B cell (primary cell): Measurements from ENCODE around the gene HS3ST3B1. TPM values are rescaled to one million over a fixed set of nuclear protein-coding genes. Genes with fewer than 3 reads are reported as not detected.

Source experiments
- ATAC-seq: fragments of 200-7000 bp; cut with Tn5 transposase; one replicate; pipeline ENCODE4 v1.10.0; 2021; ENCODE audit warnings: low read depth, mild to moderate bottlenecking, moderate number of reproducible peaks, moderate library complexity
- CTCF ChIA-PET: fragments of 350-600 bp; sonication (Branson Sonifier 250); formaldehyde crosslinking; loops from one replicate; lab custom pipeline; 2021; ENCODE audit warnings: antibody characterized with exemption, inconsistent platforms; lab: Charles Lee
- POLR2A ChIA-PET: fragments of 350-600 bp; sonication (Branson Sonifier 250); formaldehyde crosslinking; loops from one replicate; lab custom pipeline; 2021; ENCODE audit warnings: antibody characterized with exemption; lab: Charles Lee
- DNase-seq: peaks from one replicate; pipeline ENCODE4 v3.0.0; 2013
- H2AFZ ChIP-seq: 2 replicates; pipeline ENCODE4 v1.6.1; 2012; ENCODE audit warnings: mild to moderate bottlenecking, low read depth, low read length; ENCODE audit not compliant: insufficient read depth, poor library complexity, severe bottlenecking
- H3K27ac ChIP-seq, 2 donors: 1 replicate in 1 of 2; 2 replicates in 1 of 2; pipeline ENCODE4 v1.5.1; 2012 to 2013; ENCODE audit warnings: low read length in 2 of 2, mild to moderate bottlenecking in 2 of 2, moderate library complexity in 1 of 2
- H3K27me3 ChIP-seq, 4 experiments: fragments of 200-600 bp in 1 of 4; sonication (generic) in 1 of 4; replicated peaks in 1 of 4; 1 replicate in 2 of 4; 2 replicates in 2 of 4; pipeline versions ENCODE4 v1.6.1 to v1.7.0; 2013 to 2016; ENCODE audit warnings: low read length in 3 of 4, mild to moderate bottlenecking in 2 of 4, mixed read lengths in 1 of 4, moderate library complexity in 1 of 4; ENCODE audit not compliant: insufficient read depth in 4 of 4, control insufficient read depth in 3 of 4; ENCODE audit errors: control extremely low read depth in 1 of 4
- H3K36me3 ChIP-seq, 2 experiments: replicated peaks in 1 of 2; 1 replicate in 1 of 2; 2 replicates in 1 of 2; pipeline versions ENCODE4 v1.6.1 to v1.7.1; 2013; ENCODE audit warnings: low read length in 1 of 2; ENCODE audit not compliant: insufficient read depth in 2 of 2, control insufficient read depth in 1 of 2; ENCODE audit errors: control extremely low read depth in 1 of 2, extremely low read depth in 1 of 2
- H3K4me1 ChIP-seq, 2 donors: fragments of 200-600 bp in 1 of 2; sonication (generic) in 1 of 2; 1 replicate in 1 of 2; 2 replicates in 1 of 2; pipeline versions ENCODE4 v1.5.1 to v1.6.1; 2013 to 2017; ENCODE audit warnings: low read length in 2 of 2; ENCODE audit not compliant: control insufficient read depth in 2 of 2, insufficient read depth in 2 of 2
- H3K4me2 ChIP-seq: replicated peaks from 2 replicates; pipeline ENCODE3; 2012; ENCODE audit warnings: mild to moderate bottlenecking, low read depth, low read length; ENCODE audit not compliant: poor library complexity, severe bottlenecking
- H3K4me3 ChIP-seq, 5 experiments: fragments of 200-600 bp in 1 of 5; sonication (generic) in 1 of 5; 1 replicate in 3 of 5; 2 replicates in 2 of 5; pipeline versions ENCODE4 v1.5.1 to v1.7.0; 2011 to 2016; ENCODE audit warnings: low read length in 4 of 5, mild to moderate bottlenecking in 4 of 5, low read depth in 2 of 5, control low read depth in 1 of 5, moderate library complexity in 1 of 5; ENCODE audit not compliant: insufficient read depth in 1 of 5; ENCODE audit errors: control extremely low read depth in 1 of 5, extremely low read depth in 1 of 5
- H3K79me2 ChIP-seq: fragments of 200-600 bp; sonication (generic); one replicate; pipeline ENCODE4 v1.6.0; 2016; ENCODE audit warnings: low read length; ENCODE audit not compliant: control insufficient read depth, insufficient read depth
- H3K9ac ChIP-seq: fragments of 200-600 bp; sonication (generic); 2 replicates; pipeline ENCODE4 v1.6.1; 2017; ENCODE audit warnings: mild to moderate bottlenecking, low read length, moderate library complexity
- H3K9me3 ChIP-seq, 3 donors: one replicate each; pipeline versions ENCODE4 v1.6.1 to v1.7.1; 2013; ENCODE audit warnings: low read length in 2 of 3; ENCODE audit not compliant: control insufficient read depth in 2 of 3, insufficient read depth in 1 of 3; ENCODE audit errors: control extremely low read depth in 1 of 3
- H4K20me1 ChIP-seq: 2 replicates; pipeline ENCODE4 v1.6.0; 2012; ENCODE audit warnings: mild to moderate bottlenecking, low read length; ENCODE audit not compliant: insufficient read depth, control insufficient read depth, poor library complexity, severe bottlenecking
- H3K27ac Mint-ChIP-seq: one replicate; pipeline ENCODE4 v1.8.0; 2021; ENCODE audit warnings: mixed read lengths
- H3K27me3 Mint-ChIP-seq: one replicate; pipeline ENCODE4 v1.8.0; 2021; ENCODE audit warnings: mixed read lengths
- H3K4me1 Mint-ChIP-seq: one replicate; pipeline ENCODE4 v1.8.0; 2021; ENCODE audit warnings: mixed read lengths
- H3K4me3 Mint-ChIP-seq: one replicate; pipeline ENCODE4 v1.8.0; 2021; ENCODE audit warnings: mixed read lengths
- H3K9me3 Mint-ChIP-seq: one replicate; pipeline ENCODE4 v1.8.0; 2022; ENCODE audit warnings: mixed read lengths; ENCODE audit not compliant: insufficient read depth
- CTCF ChIP-seq: fragments of 200-600 bp; IDR thresholded peaks from one replicate; pipeline ENCODE4 v1.8.0; 2022; ENCODE audit warnings: antibody characterized with exemption, mild to moderate bottlenecking
- EZH2 ChIP-seq: IDR thresholded peaks from 2 replicates; pipeline ENCODE4 v1.6.1; 2012; ENCODE audit warnings: borderline replicate concordance, low read depth, mild to moderate bottlenecking, moderate library complexity, low read length; ENCODE audit not compliant: insufficient read depth, poor library complexity, severe bottlenecking
- WGBS: methylation state at CpG from one replicate; pipeline ENCODE4 v1.1.5; 2013; ENCODE audit warnings: missing lambda C conversion rate; ENCODE audit not compliant: insufficient coverage; 5-methylcytosine and 5-hydroxymethylcytosine counted together
- intact Hi-C: fragments of 100-400 bp; cut with micrococcal nuclease; formaldehyde crosslinking; loops from one replicate; pipeline ENCODE4 v1.10.0; 2022
- polyA plus RNA-seq: library from polyadenylated mRNA; depleted of rRNA; stranded (reverse); fragments of >200 nt; gene quantifications from 2 replicates; pipeline ENCODE4 v1.2.3, GENCODE V29; 2012
- total RNA-seq, 2 donors: library from RNA; stranded (reverse); fragments of 120-200 nt in 1 of 2; gene quantifications; 1 replicate in 1 of 2; 2 replicates in 1 of 2; pipeline versions ENCODE4 v1.2.3 to v1.2.4, GENCODE V29; 2013 to 2022

The HS3ST3B1 gene
- total and polyA plus RNA-seq, 2 donors (not counting 1 experiment from before 2014, with no cell fraction given): 0.75 to 8.4 TPM

- Mint-ChIP-seq H3K27ac (no peak overlapping the region), H3K9me3 (no peaks in the 10 kb centered on the region), H3K27me3 (no peaks in the 10 kb centered on the region), H3K4me3 (no peak overlapping the region), H3K4me1 (peaks cover 6% of the 10 kb centered on the region)
- no peak for ATAC-seq
- TF ChIP-seq EZH2 (no peak), CTCF (no peak)
- no peak overlapping the region for H3K4me2 ChIP-seq
- H3K9me3 ChIP-seq: peaks cover 0 to 4% (median 0%) of the 10 kb centered on the region in 3 donors
- no peaks in the 10 kb centered on the region for H4K20me1 ChIP-seq
- CTCF ChIA-PET: interaction anchor here (0.6 to 1.1 kb wide), 3 partner anchors 17 to 455 kb away, joined by 3 to 5 read pairs (median 3); no protein-coding TSS in a partner anchor
- H3K27me3 ChIP-seq: peaks cover 0 to 3% (median 0%) of the 10 kb centered on the region in 4 experiments
- peaks cover 6% of the 10 kb centered on the region for H3K79me2 ChIP-seq
- no peak overlapping the region for H3K4me3 ChIP-seq
- WGBS: 87% methylated on average over 5 of the region's 8 CpGs
- no peak overlapping the region for H3K27ac ChIP-seq
- intact Hi-C loops: no loop called here
- no peaks in the 10 kb centered on the region for H3K36me3 ChIP-seq
- DNase-seq: no peak
- no peak overlapping the region for H3K9ac ChIP-seq
- H2AFZ ChIP-seq: no peak overlapping the region
- POLR2A ChIA-PET: no interaction called here
- H3K4me1 ChIP-seq: no peaks in the 10 kb centered on the region
Measured at GRCh38 chr17:14330492-14330962, 29.6 kb downstream of the HS3ST3B1 start.

DNA sequence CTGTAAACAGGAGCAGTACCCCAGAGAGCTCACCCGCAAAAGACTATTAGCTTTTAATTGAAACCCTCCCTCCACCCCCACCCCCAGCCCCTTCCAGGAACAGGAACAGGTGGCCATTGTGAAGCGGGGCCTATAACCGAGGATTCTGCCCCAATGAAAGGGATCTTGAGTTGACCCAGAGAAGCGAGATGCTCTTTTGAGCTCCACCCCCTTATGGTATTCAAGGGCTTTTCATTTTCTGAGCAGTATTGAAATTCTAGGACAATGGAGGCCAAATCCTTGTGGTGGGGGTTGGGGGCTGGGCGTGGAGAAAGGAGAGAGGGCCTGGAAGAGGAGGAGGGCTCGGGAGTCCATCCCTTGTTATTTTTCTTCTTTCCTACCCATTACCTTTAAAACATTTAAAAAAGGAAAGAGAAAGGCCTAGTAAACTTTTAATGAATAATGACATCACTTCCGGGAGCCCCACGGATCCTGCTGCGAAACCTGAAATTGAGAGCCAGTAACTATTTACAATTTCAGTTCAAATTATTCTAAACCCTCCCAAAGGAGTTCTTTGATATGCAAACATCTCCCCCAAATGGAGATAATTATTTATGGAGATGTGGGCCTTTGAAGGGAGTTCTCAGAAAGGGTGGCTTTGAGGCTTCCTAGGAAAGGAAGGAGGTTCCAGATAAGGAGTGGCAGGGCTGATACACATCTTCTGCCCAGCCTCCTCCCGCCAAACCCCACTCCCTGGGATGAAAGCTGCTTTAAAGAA lies 30.5 kb downstream of the HS3ST3B1 start:
- no peaks in the 10 kb centered on the region for H3K9me3 Mint-ChIP-seq
- Histone ChIP-seq H3K4me3 (no peak overlapping the region), H3K9ac (no peak overlapping the region), H3K36me3 (no peaks in the 10 kb centered on the region), H2AFZ (no peak overlapping the region), H3K27me3 (peaks cover 0 to 3% (median 0%) of the 10 kb centered on the region in 4 experiments), H3K4me2 (no peak overlapping the region), H4K20me1 (no peaks in the 10 kb centered on the region), H3K27ac (no peak overlapping the region), H3K79me2 (no peaks in the 10 kb centered on the region), H3K4me1 (no peaks in the 10 kb centered on the region), H3K9me3 (peaks cover 0 to 4% (median 0%) of the 10 kb centered on the region in 3 donors)
- no peak for TF ChIP-seq EZH2
- TF ChIP-seq CTCF: no peak
- DNase-seq (no peak), ATAC-seq (no peak)
- ChIA-PET POLR2A (no interaction called here), CTCF (interaction anchor here (0.6 to 1.1 kb wide), 3 partner anchors 16 to 454 kb away, joined by 3 to 5 read pairs (median 3); no protein-coding TSS in a partner anchor)
- H3K27me3 Mint-ChIP-seq: no peaks in the 10 kb centered on the region
- no peak overlapping the region for H3K4me3 Mint-ChIP-seq
- intact Hi-C loops: no loop called here
- peaks cover 6% of the 10 kb centered on the region for H3K4me1 Mint-ChIP-seq
- 80% methylated on average over 1 of the region's 10 CpGs for WGBS
- no peak overlapping the region for H3K27ac Mint-ChIP-seq
